A549 (cell line): ENCODE data around the gene PRKCD.

ENCODE experiments used
- EHMT2 ChIP-seq: fragments of 200-600 bp; sonication (generic); IDR thresholded peaks from 2 replicates; pipeline ENCODE4 v1.6.1; 2016; ENCODE audit warnings: antibody characterized with exemption, low read depth, mild to moderate bottlenecking, moderate library complexity
- HOXB13 ChIP-seq: fragments of 250-450 bp; sonication (Bioruptor Pico); IDR thresholded peaks from 2 replicates; pipeline ENCODE4 v1.5.0; 2020; ENCODE audit warnings: low read depth, mild to moderate bottlenecking, moderate library complexity
- JUN ChIP-seq, 2 experiments: fragments of >200 bp; sonication (Bioruptor Twin); formaldehyde crosslinking; IDR thresholded peaks; 2 replicates in 1 of 2; 3 replicates in 1 of 2; pipeline ENCODE4 v1.6.1; 2016 to 2017
- POLR2A ChIP-seq: IDR thresholded peaks from 2 replicates; pipeline ENCODE4 v1.6.1; 2012; ENCODE audit warnings: mild to moderate bottlenecking, low read length
- TF ChIP-seq, protein P1 (sequence below): fragments of >200 bp; sonication (Bioruptor Twin); formaldehyde crosslinking; IDR thresholded peaks from 3 replicates; pipeline ENCODE4 v1.5.1; 2016

DNA sequence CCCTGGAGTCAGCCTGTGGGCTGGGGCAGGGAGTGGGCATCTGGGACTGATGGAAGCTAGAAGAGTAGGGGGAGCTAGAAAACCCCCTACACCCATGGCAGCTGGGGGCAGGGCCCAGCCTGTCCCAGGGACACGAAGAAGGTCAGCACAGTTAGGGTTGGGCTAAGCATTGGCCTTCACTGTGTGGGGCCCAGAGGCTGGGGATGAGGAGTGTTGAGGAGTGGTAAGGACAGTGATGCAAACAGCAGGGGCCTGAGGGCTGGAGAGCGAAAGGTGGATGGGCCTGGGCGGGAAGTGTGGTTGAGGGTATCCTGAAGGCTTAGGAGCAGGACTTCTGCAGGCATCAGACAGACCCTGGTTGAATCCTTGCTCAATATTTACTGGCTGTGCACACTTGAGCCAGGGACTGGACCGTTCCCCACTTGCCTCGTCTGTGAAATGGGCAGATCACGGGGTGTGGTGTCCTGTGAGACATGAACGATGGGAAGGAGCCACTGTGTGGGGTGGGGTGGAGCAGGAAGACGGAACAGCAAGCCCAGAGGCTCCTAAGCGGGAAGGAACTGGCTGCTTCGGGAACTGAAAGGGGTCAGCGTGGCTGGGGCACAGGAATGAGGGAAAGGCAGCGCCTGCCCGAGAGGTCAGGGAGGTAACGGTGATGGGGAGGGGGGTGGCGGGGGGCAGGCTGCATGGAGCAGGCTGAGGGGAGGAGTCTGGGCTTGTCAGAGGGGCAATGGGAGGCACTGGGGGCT is 7.3 kb downstream of the PRKCD start:
- TF ChIP-seq, protein P1, sequence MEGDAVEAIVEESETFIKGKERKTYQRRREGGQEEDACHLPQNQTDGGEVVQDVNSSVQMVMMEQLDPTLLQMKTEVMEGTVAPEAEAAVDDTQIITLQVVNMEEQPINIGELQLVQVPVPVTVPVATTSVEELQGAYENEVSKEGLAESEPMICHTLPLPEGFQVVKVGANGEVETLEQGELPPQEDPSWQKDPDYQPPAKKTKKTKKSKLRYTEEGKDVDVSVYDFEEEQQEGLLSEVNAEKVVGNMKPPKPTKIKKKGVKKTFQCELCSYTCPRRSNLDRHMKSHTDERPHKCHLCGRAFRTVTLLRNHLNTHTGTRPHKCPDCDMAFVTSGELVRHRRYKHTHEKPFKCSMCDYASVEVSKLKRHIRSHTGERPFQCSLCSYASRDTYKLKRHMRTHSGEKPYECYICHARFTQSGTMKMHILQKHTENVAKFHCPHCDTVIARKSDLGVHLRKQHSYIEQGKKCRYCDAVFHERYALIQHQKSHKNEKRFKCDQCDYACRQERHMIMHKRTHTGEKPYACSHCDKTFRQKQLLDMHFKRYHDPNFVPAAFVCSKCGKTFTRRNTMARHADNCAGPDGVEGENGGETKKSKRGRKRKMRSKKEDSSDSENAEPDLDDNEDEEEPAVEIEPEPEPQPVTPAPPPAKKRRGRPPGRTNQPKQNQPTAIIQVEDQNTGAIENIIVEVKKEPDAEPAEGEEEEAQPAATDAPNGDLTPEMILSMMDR, result no peak
- no peak for TF ChIP-seq JUN (IDR thresholded peaks at IDR 0.05)
- no peak for TF ChIP-seq EHMT2
- TF ChIP-seq HOXB13 (CRISPR knock-in tag), result no peak
- TF ChIP-seq POLR2A, result no peak
